ENCODE data around the gene GALNT5.

GALNT5 gene

GRCh38 chr2:157252529-157252928, 5.0 kb upstream of the GALNT5 start:
- Histone ChIP-seq H3K27me3 (peaks cover under 1% of the 10 kb centered on the region), H3K27ac (no peak overlapping the region), H3K4me1 (ENCODE audit: control insufficient read depth in 1 of 2, insufficient read depth in 1 of 2, low read depth in 1 of 2, low read length in 1 of 2) (no peaks in the 10 kb centered on the region), H3K9me3 (no peaks in the 10 kb centered on the region), H3K4me3 (ENCODE audit: low read depth in 1 of 2, low read length in 1 of 2) (no peak overlapping the region), H3K36me3 (no peaks in the 10 kb centered on the region)
- TF ChIP-seq CTCF (IDR thresholded peaks at IDR 0.05) = no peak

- no peak for TF ChIP-seq CTCF (IDR thresholded peaks at IDR 0.05)
- Histone ChIP-seq H3K4me3 (ENCODE audit: low read depth in 1 of 2, low read length in 1 of 2) (no peak overlapping the region), H3K9me3 (no peaks in the 10 kb centered on the region), H3K4me1 (ENCODE audit: control insufficient read depth in 1 of 2, insufficient read depth in 1 of 2, low read depth in 1 of 2, low read length in 1 of 2) (no peaks in the 10 kb centered on the region), H3K27ac (no peak overlapping the region), H3K36me3 (no peaks in the 10 kb centered on the region), H3K27me3 (peaks cover 6% of the 10 kb centered on the region)
Observed at GRCh38 chr2:157254041-157254440, 3.5 kb upstream of the GALNT5 start.

GRCh38 chr2:157255746-157256145, 1.8 kb upstream of the GALNT5 start:
- no peak overlapping the region for H3K27ac ChIP-seq

GRCh38 chr2:157256626-157257025, 879 bp upstream of the GALNT5 start:
- TF ChIP-seq CTCF (IDR thresholded peaks at IDR 0.05) = no peak
- H3K4me1 ChIP-seq (ENCODE audit: control insufficient read depth in 1 of 2, insufficient read depth in 1 of 2, low read depth in 1 of 2, low read length in 1 of 2) = no peaks in the 10 kb centered on the region
- no peaks in the 10 kb centered on the region for H3K36me3 ChIP-seq
- H3K4me3 ChIP-seq (ENCODE audit: low read depth in 1 of 2, low read length in 1 of 2) = no peak overlapping the region
- no peak overlapping the region for H3K27ac ChIP-seq
- peaks cover 6% of the 10 kb centered on the region for H3K27me3 ChIP-seq
- no peaks in the 10 kb centered on the region for H3K9me3 ChIP-seq

More at GRCh38 chr2:157255746-157256145, 1.8 kb upstream of the GALNT5 start:
- H3K9me3 ChIP-seq = no peaks in the 10 kb centered on the region
- H3K4me3 ChIP-seq (ENCODE audit: low read depth in 1 of 2, low read length in 1 of 2) = no peak overlapping the region
- H3K27me3 ChIP-seq = peaks cover 6% of the 10 kb centered on the region
- H3K4me1 ChIP-seq (ENCODE audit: control insufficient read depth in 1 of 2, insufficient read depth in 1 of 2, low read depth in 1 of 2, low read length in 1 of 2) = no peaks in the 10 kb centered on the region
- H3K36me3 ChIP-seq = no peaks in the 10 kb centered on the region
- TF ChIP-seq CTCF (IDR thresholded peaks at IDR 0.05) = no peak

- Histone ChIP-seq H3K4me1 (ENCODE audit: control insufficient read depth in 1 of 2, insufficient read depth in 1 of 2, low read depth in 1 of 2, low read length in 1 of 2) (no peaks in the 10 kb centered on the region), H3K4me3 (ENCODE audit: low read depth in 1 of 2, low read length in 1 of 2) (no peak overlapping the region)
Observed at GRCh38 chr2:157258520-157259326, 1.2 kb downstream of the GALNT5 start.

More at GRCh38 chr2:157258520-157259326, 1.2 kb downstream of the GALNT5 start:
- no peak for TF ChIP-seq CTCF (IDR thresholded peaks at IDR 0.05)
- H3K36me3 ChIP-seq = no peaks in the 10 kb centered on the region
- no peaks in the 10 kb centered on the region for H3K9me3 ChIP-seq
- H3K27me3 ChIP-seq = peaks cover 6% of the 10 kb centered on the region
- no peak overlapping the region for H3K27ac ChIP-seq
